ENCODE results near the gene ABCA13. TPM values are rescaled to one million over a fixed set of nuclear protein-coding genes. Genes with fewer than 3 reads are reported as not detected.

The ABCA13 gene
- total RNA-seq, 6 experiments from 2014 or later = 0.43 to 2.6 (median 0.84) TPM

DNA sequence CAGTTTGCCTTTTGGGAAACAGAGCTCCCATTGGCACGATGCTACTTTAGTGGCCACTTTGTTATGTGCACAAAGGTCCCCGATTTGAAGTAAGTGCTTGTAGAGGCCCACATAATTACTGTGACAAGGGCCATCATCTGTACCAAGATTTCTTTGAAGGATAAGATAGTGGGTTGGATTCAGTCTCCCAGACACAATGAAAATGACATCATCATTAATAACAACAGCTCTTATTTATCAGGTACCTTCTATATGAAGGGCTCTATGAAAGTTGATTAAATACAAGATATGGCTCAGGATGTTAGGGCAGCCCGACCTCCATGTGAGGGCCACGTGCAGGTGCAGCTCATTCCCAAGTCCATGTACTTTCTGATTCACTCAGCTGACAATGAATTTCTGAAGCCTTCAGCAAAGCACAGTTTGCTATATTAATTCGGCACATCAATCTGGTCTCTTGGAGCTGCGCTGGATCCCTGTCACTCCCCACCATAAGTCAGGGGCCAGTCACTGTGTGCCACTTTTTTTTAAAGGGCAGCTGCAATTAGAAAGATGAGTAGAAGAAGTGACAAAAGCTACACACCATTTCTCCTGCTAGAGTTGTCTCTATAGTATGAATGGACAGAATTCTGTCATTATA lies 140.3 kb downstream of the ABCA13 start:
- intact Hi-C loops (cut with DNase I) = no loop called here
- Histone ChIP-seq H3K36me3 (no peaks in the 10 kb centered on the region), H3K4me1 (no peaks in the 10 kb centered on the region), H3K4me3 (no peak overlapping the region), H3K27me3 (no peaks in the 10 kb centered on the region), H3K9me3 (no peaks in the 10 kb centered on the region), H3K27ac (no peak overlapping the region)
- 85% methylated on average over 6 of the region's 6 CpGs for WGBS (ENCODE audit: insufficient coverage, low coverage, low lambda C conversion rate, missing lambda C conversion rate)
- no peak for DNase-seq
- TF ChIP-seq, protein P1, sequence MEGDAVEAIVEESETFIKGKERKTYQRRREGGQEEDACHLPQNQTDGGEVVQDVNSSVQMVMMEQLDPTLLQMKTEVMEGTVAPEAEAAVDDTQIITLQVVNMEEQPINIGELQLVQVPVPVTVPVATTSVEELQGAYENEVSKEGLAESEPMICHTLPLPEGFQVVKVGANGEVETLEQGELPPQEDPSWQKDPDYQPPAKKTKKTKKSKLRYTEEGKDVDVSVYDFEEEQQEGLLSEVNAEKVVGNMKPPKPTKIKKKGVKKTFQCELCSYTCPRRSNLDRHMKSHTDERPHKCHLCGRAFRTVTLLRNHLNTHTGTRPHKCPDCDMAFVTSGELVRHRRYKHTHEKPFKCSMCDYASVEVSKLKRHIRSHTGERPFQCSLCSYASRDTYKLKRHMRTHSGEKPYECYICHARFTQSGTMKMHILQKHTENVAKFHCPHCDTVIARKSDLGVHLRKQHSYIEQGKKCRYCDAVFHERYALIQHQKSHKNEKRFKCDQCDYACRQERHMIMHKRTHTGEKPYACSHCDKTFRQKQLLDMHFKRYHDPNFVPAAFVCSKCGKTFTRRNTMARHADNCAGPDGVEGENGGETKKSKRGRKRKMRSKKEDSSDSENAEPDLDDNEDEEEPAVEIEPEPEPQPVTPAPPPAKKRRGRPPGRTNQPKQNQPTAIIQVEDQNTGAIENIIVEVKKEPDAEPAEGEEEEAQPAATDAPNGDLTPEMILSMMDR (IDR thresholded peaks at IDR 0.05) = no peak
- TF ChIP-seq POLR2A (IDR thresholded peaks at IDR 0.05) = no peak
- no peak for ATAC-seq

DNA sequence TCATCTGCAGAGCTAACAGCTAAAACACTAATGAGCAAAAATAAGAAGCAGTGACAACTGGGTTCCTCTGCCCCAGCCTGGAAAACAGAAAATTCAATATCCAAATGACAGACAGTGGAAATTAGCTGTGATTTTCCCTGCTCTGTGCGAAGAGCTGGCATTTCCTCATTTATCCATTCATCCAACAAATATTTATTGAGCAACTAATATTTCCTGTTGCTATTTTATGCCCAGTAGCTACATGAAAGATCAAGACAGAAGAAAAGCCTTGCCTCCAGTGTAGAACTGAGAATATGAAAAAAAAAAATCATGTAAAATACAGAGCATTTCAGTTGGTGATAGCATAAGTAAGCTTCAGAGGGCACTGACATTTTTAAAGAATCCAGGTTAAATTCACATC lies 140.9 kb downstream of the ABCA13 start:
- H3K36me3 ChIP-seq = no peaks in the 10 kb centered on the region
- H3K4me1 ChIP-seq = no peaks in the 10 kb centered on the region
- 25% methylated on average over 1 of the region's 1 CpG for WGBS (ENCODE audit: insufficient coverage, low coverage, low lambda C conversion rate, missing lambda C conversion rate)
- no peaks in the 10 kb centered on the region for H3K9me3 ChIP-seq
- DNase-seq = no peak
- H3K27ac ChIP-seq = no peak overlapping the region
- no peak overlapping the region for H3K4me3 ChIP-seq
- intact Hi-C loops (cut with DNase I) = no loop called here
- no peak for TF ChIP-seq POLR2A (IDR thresholded peaks at IDR 0.05)
- TF ChIP-seq, protein P1 (IDR thresholded peaks at IDR 0.05) = no peak
- ATAC-seq = no peak
- no peaks in the 10 kb centered on the region for H3K27me3 ChIP-seq

DNA sequence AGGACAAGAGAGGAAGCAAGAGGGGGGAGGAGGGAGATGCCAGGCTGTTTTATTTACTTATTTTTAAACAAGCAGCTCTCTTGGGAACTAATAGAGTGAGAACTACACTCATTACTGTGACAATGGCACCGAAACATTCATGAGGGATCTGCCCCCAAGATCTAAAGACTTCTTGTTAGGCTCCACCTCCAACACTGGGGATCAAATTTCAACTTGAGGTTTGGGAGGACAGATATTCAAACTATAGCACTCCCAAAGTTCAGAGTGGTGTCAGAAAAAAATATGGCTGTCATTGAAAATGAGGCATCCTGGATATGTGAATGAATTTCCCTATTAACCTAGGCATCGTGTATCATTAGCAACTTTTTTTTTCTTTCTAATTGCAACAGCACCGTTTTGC lies 145.5 kb downstream of the ABCA13 start:
- no peaks in the 10 kb centered on the region for H3K27me3 ChIP-seq
- intact Hi-C loops (cut with DNase I) = no loop called here
- no peaks in the 10 kb centered on the region for H3K9me3 ChIP-seq
- H3K36me3 ChIP-seq = no peaks in the 10 kb centered on the region
- ATAC-seq (no peak), DNase-seq (no peak)
- TF ChIP-seq, protein P1 (IDR thresholded peaks at IDR 0.05) = no peak
- TF ChIP-seq POLR2A (IDR thresholded peaks at IDR 0.05) = no peak
- no peak overlapping the region for H3K27ac ChIP-seq
- H3K4me3 ChIP-seq = no peak overlapping the region
- 31% methylated on average over 3 of the region's 3 CpGs for WGBS (ENCODE audit: insufficient coverage, low coverage, low lambda C conversion rate, missing lambda C conversion rate)
- H3K4me1 ChIP-seq = no peaks in the 10 kb centered on the region

DNA sequence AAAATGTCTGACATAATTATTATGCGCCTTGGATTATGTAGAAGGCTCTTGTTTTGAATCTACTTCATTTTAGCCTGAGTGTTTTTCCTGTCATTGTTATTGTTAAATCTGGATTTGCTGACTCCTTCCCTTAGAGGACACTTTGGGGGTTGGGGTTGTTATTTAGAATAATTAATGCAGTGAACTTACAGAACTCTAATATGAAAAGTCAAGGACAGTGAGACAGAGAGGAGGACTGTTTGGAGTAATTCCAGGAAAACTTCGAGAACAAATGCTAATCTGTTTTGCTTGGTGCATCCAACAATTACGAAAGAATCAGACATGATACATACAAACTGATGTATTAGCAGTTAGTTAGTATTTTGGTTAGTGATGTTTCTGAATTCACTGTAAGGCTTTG lies 146.1 kb downstream of the ABCA13 start:
- no peak for TF ChIP-seq POLR2A (IDR thresholded peaks at IDR 0.05)
- TF ChIP-seq, protein P1 (IDR thresholded peaks at IDR 0.05) = no peak
- Histone ChIP-seq H3K9me3 (no peaks in the 10 kb centered on the region), H3K4me1 (no peaks in the 10 kb centered on the region), H3K27me3 (no peaks in the 10 kb centered on the region), H3K27ac (no peak overlapping the region), H3K36me3 (no peaks in the 10 kb centered on the region), H3K4me3 (no peak overlapping the region)
- ATAC-seq (no peak), DNase-seq (no peak)
- WGBS (ENCODE audit: insufficient coverage, low coverage, low lambda C conversion rate, missing lambda C conversion rate) = 64% methylated on average over 3 of the region's 3 CpGs
- intact Hi-C loops (cut with DNase I) = no loop called here

All from right lobe of liver (tissue), 6 donors.